ENCODE measurements around the gene RPS19BP1. TPM values are rescaled to one million over a fixed set of nuclear protein-coding genes. Genes with fewer than 3 reads are reported as not detected.

RPS19BP1 gene
- total RNA-seq, 1 experiment from 2014 or later, result 80.4 TPM

DNA sequence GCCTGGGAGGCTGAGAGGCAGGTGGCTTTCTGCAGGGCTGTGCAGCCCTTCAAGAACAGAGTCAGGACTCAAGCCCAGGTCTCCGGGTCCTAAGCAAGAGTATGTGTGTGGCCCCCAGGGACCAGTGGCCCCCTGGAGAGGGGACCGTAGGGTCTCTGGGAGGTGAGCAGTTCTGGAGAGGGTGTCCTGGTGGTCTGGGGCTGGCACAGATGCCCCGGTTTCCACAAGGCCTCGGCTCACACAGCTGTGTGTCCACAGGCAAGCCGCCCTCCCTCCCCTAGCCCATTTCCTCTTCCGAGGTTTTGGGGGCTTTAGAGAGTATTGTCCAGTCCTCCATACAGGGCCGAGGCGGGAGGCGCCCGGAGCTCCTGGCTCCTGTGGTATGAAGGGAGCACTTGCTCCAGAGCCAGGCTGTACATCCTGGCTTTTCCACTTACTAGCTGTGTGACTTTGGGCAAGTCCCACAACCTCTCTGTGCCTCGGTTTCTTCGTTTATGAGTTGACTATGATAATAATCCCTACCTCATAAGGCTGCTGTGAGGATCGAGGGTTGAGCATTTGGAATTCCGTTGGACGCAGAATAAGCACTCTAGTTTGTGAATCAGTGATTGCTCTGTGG lies 3.4 kb upstream of the RPS19BP1 start:
- TF ChIP-seq SIN3A (IDR thresholded peaks at IDR 0.05; ENCODE audit: low read depth), result no peak
- TF ChIP-seq RAD21 (IDR thresholded peaks at IDR 0.05; ENCODE audit: low read depth), result no peak
- TF ChIP-seq, protein P1, sequence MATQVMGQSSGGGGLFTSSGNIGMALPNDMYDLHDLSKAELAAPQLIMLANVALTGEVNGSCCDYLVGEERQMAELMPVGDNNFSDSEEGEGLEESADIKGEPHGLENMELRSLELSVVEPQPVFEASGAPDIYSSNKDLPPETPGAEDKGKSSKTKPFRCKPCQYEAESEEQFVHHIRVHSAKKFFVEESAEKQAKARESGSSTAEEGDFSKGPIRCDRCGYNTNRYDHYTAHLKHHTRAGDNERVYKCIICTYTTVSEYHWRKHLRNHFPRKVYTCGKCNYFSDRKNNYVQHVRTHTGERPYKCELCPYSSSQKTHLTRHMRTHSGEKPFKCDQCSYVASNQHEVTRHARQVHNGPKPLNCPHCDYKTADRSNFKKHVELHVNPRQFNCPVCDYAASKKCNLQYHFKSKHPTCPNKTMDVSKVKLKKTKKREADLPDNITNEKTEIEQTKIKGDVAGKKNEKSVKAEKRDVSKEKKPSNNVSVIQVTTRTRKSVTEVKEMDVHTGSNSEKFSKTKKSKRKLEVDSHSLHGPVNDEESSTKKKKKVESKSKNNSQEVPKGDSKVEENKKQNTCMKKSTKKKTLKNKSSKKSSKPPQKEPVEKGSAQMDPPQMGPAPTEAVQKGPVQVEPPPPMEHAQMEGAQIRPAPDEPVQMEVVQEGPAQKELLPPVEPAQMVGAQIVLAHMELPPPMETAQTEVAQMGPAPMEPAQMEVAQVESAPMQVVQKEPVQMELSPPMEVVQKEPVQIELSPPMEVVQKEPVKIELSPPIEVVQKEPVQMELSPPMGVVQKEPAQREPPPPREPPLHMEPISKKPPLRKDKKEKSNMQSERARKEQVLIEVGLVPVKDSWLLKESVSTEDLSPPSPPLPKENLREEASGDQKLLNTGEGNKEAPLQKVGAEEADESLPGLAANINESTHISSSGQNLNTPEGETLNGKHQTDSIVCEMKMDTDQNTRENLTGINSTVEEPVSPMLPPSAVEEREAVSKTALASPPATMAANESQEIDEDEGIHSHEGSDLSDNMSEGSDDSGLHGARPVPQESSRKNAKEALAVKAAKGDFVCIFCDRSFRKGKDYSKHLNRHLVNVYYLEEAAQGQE (IDR thresholded peaks at IDR 0.05; ENCODE audit: low read depth), result no peak
- no peak for TF ChIP-seq CBX3 (IDR thresholded peaks at IDR 0.05; ENCODE audit: low read depth)
- TF ChIP-seq EZH2 (IDR thresholded peaks at IDR 0.05), result no peak
- TF ChIP-seq ZBTB33 (IDR thresholded peaks at IDR 0.05; ENCODE audit: extremely low read depth, insufficient replicate concordance, low read length), result no peak
- no peak for TF ChIP-seq POLR2A (IDR thresholded peaks at IDR 0.05; ENCODE audit: borderline replicate concordance, extremely low read depth, insufficient read depth, insufficient read length)
- TF ChIP-seq ATF3 (IDR thresholded peaks at IDR 0.05), result no peak
- TF ChIP-seq JUND (IDR thresholded peaks at IDR 0.05), result no peak
- TF ChIP-seq TCF7L2 (IDR thresholded peaks at IDR 0.05; ENCODE audit: borderline replicate concordance, extremely low read depth, insufficient read depth, insufficient read length), result no peak
- TF ChIP-seq ZFX (IDR thresholded peaks at IDR 0.05), result no peak
- TF ChIP-seq FOSL1 (IDR thresholded peaks at IDR 0.05; ENCODE audit: low read depth), result no peak
- TF ChIP-seq SP1 (IDR thresholded peaks at IDR 0.05; ENCODE audit: low read depth), result no peak
- no peak for TF ChIP-seq CTCF (IDR thresholded peaks at IDR 0.05 in 2 of 3, conservative IDR thresholded peaks at IDR 0.05 in 1 of 3; ENCODE audit: borderline replicate concordance in 1 of 3, insufficient read depth in 1 of 3, low read depth in 2 of 3, low read length in 2 of 3)
- TF ChIP-seq ZNF274 (IDR thresholded peaks at IDR 0.05; ENCODE audit: low read depth, low read length), result no peak
- TF ChIP-seq POLR2AphosphoS5 (IDR thresholded peaks at IDR 0.05; ENCODE audit: low read depth, low read length), result no peak
- TF ChIP-seq CEBPB (IDR thresholded peaks at IDR 0.05; ENCODE audit: low read depth), result no peak
- ChIA-PET CTCF (interaction anchor here (1.1 to 2.9 kb wide), 5 partner anchors 9 to 501 kb away, joined by 3 to 20 read pairs (median 9); no protein-coding TSS in a partner anchor), POLR2A (interaction anchor here (1.1 kb wide), 1 partner anchor 16 kb away, joined by 3 read pairs; the partner anchor contains the start of gene ATF4), RAD21 (ENCODE audit: low non-redundant PET in 1 of 2, low total read pairs in 2 of 2, uncharacterized antibody in 2 of 2, unreplicated experiment in 2 of 2) (no interaction called here)
- Histone ChIP-seq H3K4me3 (replicated peaks in 1 of 2; ENCODE audit: low read depth in 1 of 2, low read length in 2 of 2) (no peak overlapping the region), H3K27me3 (ENCODE audit: insufficient read depth, low read length) (no peaks in the 10 kb centered on the region), H2AFZ (ENCODE audit: low read depth, low read length, poor library complexity, severe bottlenecking) (no peak overlapping the region), H3K4me2 (ENCODE audit: low read length) (no peak overlapping the region), H3K9me3 (ENCODE audit: control insufficient read depth in 1 of 2, insufficient read depth in 1 of 2, low read depth in 1 of 2, low read length in 2 of 2) (no peaks in the 10 kb centered on the region), H3K4me1 (ENCODE audit: control insufficient read depth in 1 of 2, insufficient read depth in 2 of 2, low read length in 2 of 2) (peaks cover 25 to 35% of the 10 kb centered on the region in 2 experiments), H3K9me2 (ENCODE audit: insufficient read depth) (no peaks in the 10 kb centered on the region), H3K36me3 (ENCODE audit: control insufficient read depth in 1 of 2, insufficient read depth in 2 of 2, low read length in 2 of 2) (peaks cover 0 to 2% of the 10 kb centered on the region in 2 experiments; a peak in 1 of 4 replicates), H3K79me2 (ENCODE audit: insufficient read depth, low read length) (peaks cover 16% of the 10 kb centered on the region), H4K20me1 (ENCODE audit: insufficient read depth) (no peaks in the 10 kb centered on the region), H3K27ac (ENCODE audit: low read depth, low read length) (no peak overlapping the region), H3K9ac (ENCODE audit: low read length) (no peak overlapping the region)
- BruUV-seq (replicated peaks), result no TSS peak
- no peak for DNase-seq (ENCODE audit: low read depth, low spot score)
- no peak for ATAC-seq
- intact Hi-C loops (cut with micrococcal nuclease), result loop anchor here (2.0 to 10.0 kb wide), 3 partner anchors 273 to 501 kb away; no protein-coding TSS in a partner anchor
